Body of pancreas (tissue), 4 donors: ENCODE measurements around the gene SFXN1.

Experiments used
- POLR2A ChIP-seq, 3 donors: fragments of 450-650 bp; IDR thresholded peaks; one replicate each; pipeline ENCODE4 v1.6.1; 2016; ENCODE audit warnings: antibody characterized with exemption in 3 of 3, mild to moderate bottlenecking in 2 of 3
- TF ChIP-seq, protein P1 (sequence below), 7 experiments: fragments of 450-650 bp in 4 of 7; fragments of 200-600 bp in 3 of 7; sonication (generic) in 3 of 7; IDR thresholded peaks; one replicate each; pipeline ENCODE4 v1.5.1; 2016 to 2019; ENCODE audit warnings: antibody characterized with exemption in 7 of 7

- TF ChIP-seq, protein P1, sequence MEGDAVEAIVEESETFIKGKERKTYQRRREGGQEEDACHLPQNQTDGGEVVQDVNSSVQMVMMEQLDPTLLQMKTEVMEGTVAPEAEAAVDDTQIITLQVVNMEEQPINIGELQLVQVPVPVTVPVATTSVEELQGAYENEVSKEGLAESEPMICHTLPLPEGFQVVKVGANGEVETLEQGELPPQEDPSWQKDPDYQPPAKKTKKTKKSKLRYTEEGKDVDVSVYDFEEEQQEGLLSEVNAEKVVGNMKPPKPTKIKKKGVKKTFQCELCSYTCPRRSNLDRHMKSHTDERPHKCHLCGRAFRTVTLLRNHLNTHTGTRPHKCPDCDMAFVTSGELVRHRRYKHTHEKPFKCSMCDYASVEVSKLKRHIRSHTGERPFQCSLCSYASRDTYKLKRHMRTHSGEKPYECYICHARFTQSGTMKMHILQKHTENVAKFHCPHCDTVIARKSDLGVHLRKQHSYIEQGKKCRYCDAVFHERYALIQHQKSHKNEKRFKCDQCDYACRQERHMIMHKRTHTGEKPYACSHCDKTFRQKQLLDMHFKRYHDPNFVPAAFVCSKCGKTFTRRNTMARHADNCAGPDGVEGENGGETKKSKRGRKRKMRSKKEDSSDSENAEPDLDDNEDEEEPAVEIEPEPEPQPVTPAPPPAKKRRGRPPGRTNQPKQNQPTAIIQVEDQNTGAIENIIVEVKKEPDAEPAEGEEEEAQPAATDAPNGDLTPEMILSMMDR (IDR thresholded peaks at IDR 0.05): no peak
- TF ChIP-seq POLR2A (IDR thresholded peaks at IDR 0.05): no peak
Observed at GRCh38 chr5:175520321-175520720, 42.0 kb downstream of the SFXN1 start.
